Measurements from ENCODE around the gene SPATA2. TPM values are rescaled to one million over a fixed set of nuclear protein-coding genes. Genes with fewer than 3 reads are reported as not detected.

SPATA2 gene
- total and polyA plus RNA-seq, 5 experiments from 2014 or later: 1.7 to 9.0 (median 5.7) TPM

DNA sequence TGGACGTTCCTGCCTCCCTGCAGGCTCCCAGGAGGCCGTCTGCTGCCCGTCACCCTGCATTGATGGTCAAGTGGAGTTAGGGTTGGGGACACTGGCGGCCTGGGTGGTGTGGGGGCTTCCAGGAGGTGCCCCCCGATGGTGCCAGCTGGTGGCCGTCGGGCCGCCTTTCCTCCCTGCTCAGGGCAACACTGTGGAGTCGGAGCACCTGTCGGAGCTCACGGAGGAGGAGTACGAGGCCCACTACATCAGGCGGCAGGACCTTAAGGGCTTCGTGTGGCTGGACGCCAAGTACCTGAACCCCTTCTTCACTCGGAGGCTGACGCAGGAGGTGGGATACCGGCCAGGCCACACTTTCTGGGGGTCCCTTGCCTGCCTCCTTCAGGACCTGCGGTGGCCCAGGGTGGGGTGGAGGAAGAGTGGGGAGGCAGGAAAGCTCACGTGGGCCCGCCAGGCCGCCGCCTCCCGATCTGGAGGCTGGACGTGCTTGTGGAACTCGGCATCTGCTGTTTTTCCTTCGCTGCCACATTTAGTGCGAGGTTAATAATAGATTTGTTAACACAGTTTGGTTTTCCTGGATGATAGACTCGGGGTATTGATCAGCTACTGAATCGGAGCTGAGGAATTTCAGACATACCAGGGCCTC, 28.6 kb downstream of the SPATA2 start:
- POLR2A ChIA-PET: interaction anchor here (0.9 kb wide), 1 partner anchor 20 kb away, joined by 3 read pairs; no protein-coding TSS in a partner anchor
- H3K27ac Mint-ChIP-seq: peak overlapping the region in 3 of 10 donors; percentile 31 to 55 (median 41)
- H3K27me3 Mint-ChIP-seq: no peaks in the 10 kb centered on the region
- H3K36me3 Mint-ChIP-seq: peaks cover 0 to 53% (median 13%) of the 10 kb centered on the region in 3 donors
- no peaks in the 10 kb centered on the region for H3K9me3 Mint-ChIP-seq
- ATAC-seq (no peak), DNase-seq (no peak)
- H3K4me1 Mint-ChIP-seq: peaks cover 4 to 13% (median 8%) of the 10 kb centered on the region in 4 donors
- H3K4me3 Mint-ChIP-seq: no peak overlapping the region

DNA sequence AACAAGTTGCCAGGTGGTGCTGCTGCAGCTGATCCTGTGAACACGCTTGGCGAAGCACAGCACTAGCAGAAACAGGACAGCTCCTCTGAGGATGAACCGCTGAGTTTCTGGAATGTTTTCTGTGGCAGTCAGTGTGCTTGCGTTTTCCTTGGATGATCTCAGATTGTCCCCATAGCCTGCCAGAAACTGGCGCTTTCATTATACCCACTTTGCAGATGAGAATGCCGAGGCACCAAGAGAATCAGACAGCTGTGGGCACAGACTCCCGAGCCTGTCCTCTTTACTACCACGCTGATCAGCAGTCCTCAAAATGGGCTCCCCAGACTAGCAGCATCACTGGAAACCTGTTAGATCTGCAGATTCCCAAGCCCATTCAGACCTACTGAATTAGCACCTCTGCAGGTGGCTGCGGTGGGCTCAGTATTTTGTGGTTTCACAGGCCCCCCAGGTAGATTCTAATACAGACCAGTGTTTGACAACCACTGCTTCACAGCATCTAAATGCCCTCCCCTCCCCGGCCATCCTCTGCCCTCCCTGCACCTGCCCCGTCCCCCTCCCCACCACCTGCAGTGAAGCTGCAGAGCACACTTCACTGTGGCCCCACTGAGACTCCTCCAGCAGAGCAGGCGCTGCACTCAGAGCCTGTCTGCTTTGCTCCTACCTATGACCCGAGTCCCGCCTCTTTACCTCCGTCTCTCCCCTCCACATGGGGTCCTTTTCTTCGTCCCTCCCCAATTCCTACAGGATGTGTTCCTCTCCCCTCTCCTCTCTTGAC, 29.6 kb downstream of the SPATA2 start:
- Mint-ChIP-seq H3K4me3 (no peak overlapping the region), H3K27me3 (no peaks in the 10 kb centered on the region), H3K36me3 (peaks cover 0 to 60% (median 13%) of the 10 kb centered on the region in 3 donors), H3K4me1 (peaks cover 4 to 13% (median 8%) of the 10 kb centered on the region in 4 donors), H3K9me3 (no peaks in the 10 kb centered on the region), H3K27ac (peak overlapping the region in 6 of 10 donors; percentile 31 to 62 (median 48))
- ATAC-seq (no peak), DNase-seq (no peak)
- POLR2A ChIA-PET: interaction anchor here (0.6 kb wide), 2 partner anchors 76 to 293 kb away, joined by 4 to 5 read pairs; no protein-coding TSS in a partner anchor

DNA sequence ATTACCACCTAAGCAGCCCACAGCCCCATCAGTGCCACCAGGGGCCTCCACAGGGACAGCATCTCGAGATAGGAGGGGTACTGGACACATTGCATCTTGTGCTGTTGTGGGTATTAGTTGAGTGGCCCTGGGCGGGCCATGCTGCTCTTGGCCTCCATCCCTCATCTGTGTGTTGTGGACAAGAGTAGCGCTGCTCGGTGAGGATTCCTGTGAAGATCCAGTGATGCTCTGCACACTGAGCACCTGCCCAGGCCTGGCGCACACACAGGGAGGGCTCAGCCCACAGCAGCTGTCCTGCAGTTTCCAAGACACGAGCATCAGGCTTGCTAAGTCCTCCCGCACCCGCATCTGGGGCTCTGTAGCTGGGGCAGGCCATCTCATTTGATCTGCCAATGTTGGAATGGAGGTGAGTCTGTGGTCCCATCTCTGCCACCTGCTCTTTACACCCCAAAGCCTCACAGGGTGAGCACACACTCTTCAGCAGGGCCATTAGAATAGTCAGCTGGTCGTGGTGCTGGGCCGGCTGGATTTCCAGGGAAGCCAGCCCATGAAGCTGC, 32.0 kb downstream of the SPATA2 start:
- H3K4me1 Mint-ChIP-seq: peaks cover 0 to 5% (median 2%) of the 10 kb centered on the region in 4 donors
- H3K9me3 Mint-ChIP-seq: no peaks in the 10 kb centered on the region
- no peaks in the 10 kb centered on the region for H3K27me3 Mint-ChIP-seq
- no peak for DNase-seq
- H3K36me3 Mint-ChIP-seq: peaks cover 0 to 69% (median 13%) of the 10 kb centered on the region in 3 donors
- H3K4me3 Mint-ChIP-seq: no peak overlapping the region
- no peak for ATAC-seq
- H3K27ac Mint-ChIP-seq: peak overlapping the region in 1 of 10 donors; percentile 67
- POLR2A ChIA-PET: no interaction called here

DNA sequence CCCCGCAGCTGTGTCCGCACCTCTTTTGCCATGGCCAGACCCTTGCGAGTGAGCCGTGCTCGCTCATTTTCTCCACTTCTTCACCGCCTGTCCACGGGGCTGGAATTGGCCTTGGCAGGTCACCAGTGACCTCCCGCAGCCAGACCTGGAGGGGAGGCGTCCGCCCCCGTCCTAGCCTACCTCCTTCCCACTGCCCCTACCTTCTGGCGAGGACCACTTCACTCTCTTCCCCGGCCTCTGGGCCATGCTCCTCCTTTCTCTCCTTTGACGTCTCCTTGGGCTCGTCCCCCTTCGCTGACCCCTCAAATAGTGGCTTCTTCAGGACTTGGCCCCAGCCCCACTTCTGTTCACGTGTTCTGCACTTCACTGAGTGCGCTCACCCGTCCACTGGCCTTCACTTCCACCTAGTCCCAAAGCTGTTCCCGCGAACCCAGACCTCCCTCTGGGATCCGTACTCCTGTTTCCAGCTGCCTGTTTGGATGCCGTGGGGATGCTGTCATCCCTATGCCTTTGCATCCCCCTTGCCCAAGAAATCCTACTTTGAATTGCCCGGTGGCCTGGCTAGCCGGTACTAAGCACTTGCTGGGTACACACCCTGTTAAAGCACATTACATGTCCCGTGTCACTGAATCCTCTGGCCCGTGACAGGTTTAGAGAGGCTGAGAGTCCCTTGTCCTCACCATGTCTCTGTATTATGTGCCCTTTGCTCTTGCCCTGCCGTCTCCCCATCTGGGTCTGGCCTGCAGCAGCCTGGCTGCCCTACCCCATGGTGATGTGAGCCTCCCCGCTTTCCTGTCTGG, 33.0 kb downstream of the SPATA2 start:
- peaks cover 0 to 74% (median 11%) of the 10 kb centered on the region in 3 donors for H3K36me3 Mint-ChIP-seq
- no peaks in the 10 kb centered on the region for H3K9me3 Mint-ChIP-seq
- no peak for DNase-seq
- peaks cover 0 to 3% (median 0%) of the 10 kb centered on the region in 4 donors for H3K4me1 Mint-ChIP-seq
- ATAC-seq: no peak
- H3K27me3 Mint-ChIP-seq: no peaks in the 10 kb centered on the region
- peak overlapping the region in 6 of 10 donors; percentile 1 to 89 (median 48) for H3K27ac Mint-ChIP-seq
- no peak overlapping the region for H3K4me3 Mint-ChIP-seq
- POLR2A ChIA-PET: no interaction called here

DNA sequence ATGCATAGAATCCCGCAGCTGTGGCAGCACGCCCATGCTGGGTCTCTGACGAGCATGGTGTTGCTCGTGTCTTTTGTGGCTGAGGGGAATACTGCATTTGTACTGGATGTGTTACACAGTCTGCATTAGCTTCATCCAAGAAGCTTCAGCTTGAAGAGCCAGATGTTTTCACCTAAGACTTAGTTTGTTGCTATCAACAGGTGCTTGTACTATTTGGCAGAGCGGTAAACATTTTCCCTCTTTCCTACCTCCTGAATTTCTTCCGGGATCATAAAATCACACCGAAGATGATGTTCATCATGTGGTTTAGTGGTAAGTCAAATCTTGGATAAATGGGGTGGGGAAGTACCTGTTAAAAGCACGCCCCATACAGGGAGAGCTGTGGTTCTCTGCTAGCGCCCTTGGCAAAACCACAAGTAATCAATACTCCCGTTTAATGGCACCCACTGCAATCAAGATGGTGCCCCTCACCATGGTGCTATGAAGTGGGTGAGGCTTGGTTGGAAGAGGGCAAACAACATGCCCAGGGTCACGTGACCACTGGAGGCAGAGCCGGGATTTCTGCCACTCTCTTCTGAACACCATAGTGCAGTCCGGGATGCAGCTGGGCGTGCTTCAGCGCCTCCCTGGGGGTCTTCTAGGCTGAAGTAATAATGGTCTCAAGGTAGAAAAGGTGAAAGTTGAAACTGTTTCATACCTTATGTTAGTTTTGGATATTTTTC, 34.4 kb downstream of the SPATA2 start:
- POLR2A ChIA-PET: interaction anchor here (0.7 kb wide), 1 partner anchor 565 kb away, joined by 4 read pairs; no protein-coding TSS in a partner anchor
- DNase-seq: no peak
- Mint-ChIP-seq H3K27ac (peak overlapping the region in 6 of 10 donors; percentile 15 to 87 (median 58)), H3K4me3 (no peak overlapping the region), H3K36me3 (peaks cover 0 to 76% (median 4%) of the 10 kb centered on the region in 3 donors), H3K27me3 (no peaks in the 10 kb centered on the region), H3K4me1 (peaks cover 0 to 2% (median 0%) of the 10 kb centered on the region in 4 donors), H3K9me3 (no peaks in the 10 kb centered on the region)
- no peak for ATAC-seq

DNA sequence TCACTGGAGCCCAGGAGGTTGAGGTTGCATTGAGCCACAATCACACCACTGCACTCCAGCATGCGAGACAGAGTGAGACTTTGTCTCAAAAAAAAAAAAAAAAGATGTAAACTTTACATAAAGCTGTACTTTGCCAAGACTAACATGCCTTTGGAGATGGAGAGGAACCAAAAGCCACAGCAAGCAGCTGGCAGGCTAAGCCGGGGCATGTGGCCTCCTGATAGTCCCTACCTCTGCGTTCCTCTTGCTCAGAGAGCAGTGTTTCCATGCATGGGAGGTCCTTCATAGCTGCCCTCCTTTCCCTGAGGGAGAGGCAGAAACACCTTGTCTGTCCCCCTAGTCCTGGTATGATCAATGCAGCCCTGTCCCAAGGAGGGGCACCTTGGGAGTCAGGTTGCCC, 35.2 kb downstream of the SPATA2 start:
- peaks cover 0 to 2% (median 0%) of the 10 kb centered on the region in 4 donors for H3K4me1 Mint-ChIP-seq
- no peak overlapping the region for H3K4me3 Mint-ChIP-seq
- H3K36me3 Mint-ChIP-seq: peaks cover 0 to 76% (median 4%) of the 10 kb centered on the region in 3 donors
- ATAC-seq (no peak), DNase-seq (no peak)
- POLR2A ChIA-PET: interaction anchor here (0.7 kb wide), 1 partner anchor 564 kb away, joined by 4 read pairs; no protein-coding TSS in a partner anchor
- no peaks in the 10 kb centered on the region for H3K9me3 Mint-ChIP-seq
- no peaks in the 10 kb centered on the region for H3K27me3 Mint-ChIP-seq
- peak overlapping the region in 3 of 10 donors; percentile 31 to 57 (median 31) for H3K27ac Mint-ChIP-seq

DNA sequence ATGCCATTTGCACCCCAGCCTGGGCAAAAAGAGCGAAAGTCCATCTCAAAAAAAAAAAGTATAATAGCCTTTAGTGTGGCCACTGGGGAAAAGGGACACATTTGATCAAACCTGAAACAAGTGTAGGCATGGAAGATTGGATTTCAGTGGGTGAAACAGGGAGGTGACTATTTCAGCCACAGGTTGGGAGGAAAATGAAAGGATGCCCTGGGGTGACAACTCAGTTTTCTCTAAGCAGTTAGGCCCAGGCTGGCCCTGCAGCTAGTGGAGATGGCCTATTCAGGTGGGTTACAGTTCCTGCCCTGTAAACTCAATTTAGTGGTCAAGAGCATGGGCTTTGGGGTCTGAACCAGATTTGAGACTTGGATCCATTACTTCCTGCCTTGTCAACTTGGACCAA, 36.4 kb downstream of the SPATA2 start:
- ATAC-seq: no peak
- Mint-ChIP-seq H3K4me3 (no peak overlapping the region), H3K36me3 (peaks cover 3 to 79% (median 5%) of the 10 kb centered on the region in 3 donors), H3K27me3 (no peaks in the 10 kb centered on the region), H3K9me3 (no peaks in the 10 kb centered on the region), H3K4me1 (no peaks in the 10 kb centered on the region), H3K27ac (peak overlapping the region in 2 of 10 donors; percentile 53 to 70)
- no peak for DNase-seq
- POLR2A ChIA-PET: no interaction called here

DNA sequence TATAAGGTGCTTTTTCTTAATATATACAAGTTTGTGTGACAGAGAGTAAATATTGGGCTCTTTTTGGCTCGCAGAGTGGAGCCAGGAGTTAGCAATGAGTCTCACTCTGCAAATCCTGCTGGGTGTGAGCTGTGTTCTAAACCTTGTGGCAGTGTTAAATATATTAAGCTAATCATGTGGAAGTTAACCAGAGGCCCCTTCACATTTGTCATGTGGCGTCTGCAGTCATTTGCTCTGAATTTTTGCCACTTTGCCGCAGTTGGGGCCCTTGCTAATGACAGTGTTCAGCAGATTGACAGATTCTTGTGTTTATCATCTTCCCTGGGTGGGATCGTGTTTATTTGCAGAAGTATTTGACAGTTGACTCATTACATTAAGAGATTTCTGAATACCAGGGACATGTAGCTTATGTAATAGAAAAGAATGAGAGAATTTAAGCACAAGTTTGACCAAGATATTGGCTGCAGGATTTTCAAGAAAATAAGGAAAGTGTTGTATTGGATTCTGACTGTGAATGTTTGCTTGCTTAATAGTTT, 37.9 kb downstream of the SPATA2 start:
- H3K27ac Mint-ChIP-seq: no peak overlapping the region
- ATAC-seq (no peak), DNase-seq (no peak)
- no peaks in the 10 kb centered on the region for H3K4me1 Mint-ChIP-seq
- no peaks in the 10 kb centered on the region for H3K27me3 Mint-ChIP-seq
- no peaks in the 10 kb centered on the region for H3K9me3 Mint-ChIP-seq
- POLR2A ChIA-PET: interaction anchor here (0.7 kb wide), 1 partner anchor 153 kb away, joined by 6 read pairs; no protein-coding TSS in a partner anchor
- H3K36me3 Mint-ChIP-seq: peaks cover 2 to 79% (median 5%) of the 10 kb centered on the region in 3 donors
- H3K4me3 Mint-ChIP-seq: no peak overlapping the region

DNA sequence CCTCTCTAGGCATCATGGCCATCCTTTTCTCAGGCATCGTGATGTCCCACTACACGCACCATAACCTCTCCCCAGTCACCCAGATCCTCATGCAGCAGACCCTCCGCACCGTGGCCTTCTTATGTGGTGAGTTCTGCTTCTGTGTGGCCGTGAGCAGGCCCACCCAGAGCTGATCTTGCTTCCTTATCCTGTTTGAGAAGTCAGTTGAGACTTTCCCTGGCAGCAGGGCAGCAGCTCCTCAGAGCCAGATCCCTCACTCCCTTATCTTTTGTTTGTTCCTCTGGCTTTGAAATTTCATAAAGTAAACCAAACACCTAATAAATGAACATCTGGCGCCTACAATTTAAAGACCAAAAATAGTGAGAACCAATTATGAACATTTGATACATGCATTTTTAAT, 40.6 kb downstream of the SPATA2 start:
- POLR2A ChIA-PET: interaction anchor here (0.5 kb wide), 1 partner anchor 874 kb away, joined by 4 read pairs; no protein-coding TSS in a partner anchor
- no peaks in the 10 kb centered on the region for H3K9me3 Mint-ChIP-seq
- peaks cover 2 to 72% (median 9%) of the 10 kb centered on the region in 3 donors for H3K36me3 Mint-ChIP-seq
- H3K27me3 Mint-ChIP-seq: no peaks in the 10 kb centered on the region
- no peak for DNase-seq
- no peak for ATAC-seq
- no peak overlapping the region for H3K4me3 Mint-ChIP-seq
- peak overlapping the region in 5 of 10 donors; percentile 6 to 87 (median 62) for H3K27ac Mint-ChIP-seq
- H3K4me1 Mint-ChIP-seq: peaks cover 0 to 2% (median 0%) of the 10 kb centered on the region in 4 donors

DNA sequence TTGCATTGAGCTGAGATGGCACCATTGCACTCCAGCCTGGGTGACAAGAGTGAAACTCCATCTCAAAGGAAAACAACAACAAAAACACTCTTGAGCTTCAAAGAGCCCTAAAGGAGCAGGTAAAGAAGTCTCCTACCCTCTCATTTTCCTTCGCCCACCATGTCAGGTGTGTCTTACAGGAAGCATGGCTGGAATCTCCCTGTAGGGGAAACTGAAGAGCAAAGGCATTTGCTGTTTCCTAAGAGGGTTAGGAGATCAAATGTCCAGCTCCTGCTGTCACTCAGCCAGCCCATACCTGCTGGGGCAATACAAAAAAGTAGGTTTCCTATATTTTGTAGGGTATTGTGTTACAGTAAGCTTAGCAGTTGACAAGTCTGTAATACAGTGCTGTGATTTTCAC, 43.3 kb downstream of the SPATA2 start:
- DNase-seq: no peak
- Mint-ChIP-seq H3K4me1 (peaks cover 0 to 2% (median 0%) of the 10 kb centered on the region in 4 donors), H3K9me3 (no peaks in the 10 kb centered on the region), H3K4me3 (no peak overlapping the region), H3K36me3 (peaks cover 6 to 67% (median 9%) of the 10 kb centered on the region in 3 donors), H3K27ac (no peak overlapping the region), H3K27me3 (no peaks in the 10 kb centered on the region)
- no peak for ATAC-seq
- POLR2A ChIA-PET: interaction anchor here (0.7 kb wide), 1 partner anchor 12 kb away, joined by 3 read pairs; no protein-coding TSS in a partner anchor

DNA sequence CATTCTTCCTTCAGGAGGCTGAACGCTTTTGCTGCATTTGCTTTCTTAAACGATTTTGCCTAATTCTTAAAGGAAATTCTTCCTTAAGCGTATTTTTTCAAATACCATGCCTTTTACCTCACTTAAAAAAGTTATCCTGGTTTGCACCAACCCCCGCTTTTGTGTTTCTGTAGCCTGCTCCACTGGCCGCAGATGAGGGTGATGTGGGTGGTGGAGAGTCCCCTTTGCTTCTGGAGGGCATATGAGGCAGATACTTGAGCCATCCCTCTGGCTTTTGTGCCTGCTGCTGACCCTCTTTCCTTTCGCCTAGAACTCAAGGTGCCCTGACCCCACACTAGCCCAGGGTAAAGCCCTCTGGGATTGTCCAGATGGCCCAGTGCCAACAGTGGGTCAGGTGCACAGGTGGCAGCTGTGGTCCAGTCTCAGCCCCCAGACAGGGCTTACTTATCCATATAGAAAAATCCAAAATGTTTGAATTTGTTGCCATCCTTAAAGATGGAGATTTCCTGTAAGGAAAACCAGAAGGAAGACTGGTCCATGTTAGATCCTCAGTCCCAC, 43.9 kb downstream of the SPATA2 start:
- DNase-seq (no peak), ATAC-seq (no peak)
- Mint-ChIP-seq H3K27ac (peak overlapping the region in 1 of 10 donors; percentile 59), H3K27me3 (no peaks in the 10 kb centered on the region), H3K4me3 (no peak overlapping the region), H3K36me3 (peaks cover 9 to 68% (median 11%) of the 10 kb centered on the region in 3 donors), H3K9me3 (no peaks in the 10 kb centered on the region), H3K4me1 (peaks cover 0 to 7% (median 0%) of the 10 kb centered on the region in 4 donors)
- POLR2A ChIA-PET: interaction anchor here (0.7 kb wide), 1 partner anchor 11 kb away, joined by 3 read pairs; no protein-coding TSS in a partner anchor
